Measurements from ENCODE around the gene OR6Y1.

Gene OR6Y1

GRCh38 chr1:158496374-158496773, 57.8 kb downstream of the OR6Y1 start:
- no peak overlapping the region for H3K27ac ChIP-seq (ENCODE audit: low read length)
- H3K36me3 ChIP-seq (ENCODE audit: control insufficient read depth, low read depth, low read length): no peaks in the 10 kb centered on the region
- no peaks in the 10 kb centered on the region for H3K9me3 ChIP-seq (ENCODE audit: control insufficient read depth, low read depth, low read length)
- H3K4me1 ChIP-seq (ENCODE audit: control insufficient read depth, low read depth, low read length): no peaks in the 10 kb centered on the region
- no peaks in the 10 kb centered on the region for H3K27me3 ChIP-seq (ENCODE audit: control insufficient read depth, insufficient read depth, low read length)
- H3K4me3 ChIP-seq (ENCODE audit: low read length): no peak overlapping the region
- no peak overlapping the region for H3K9ac ChIP-seq (ENCODE audit: low read length)

GRCh38 chr1:158494796-158495195, 59.4 kb downstream of the OR6Y1 start:
- no peak overlapping the region for H3K27ac ChIP-seq (ENCODE audit: low read length)
- H3K4me1 ChIP-seq (ENCODE audit: control insufficient read depth, low read depth, low read length): no peaks in the 10 kb centered on the region
- H3K27me3 ChIP-seq (ENCODE audit: control insufficient read depth, insufficient read depth, low read length): no peaks in the 10 kb centered on the region
- H3K4me3 ChIP-seq (ENCODE audit: low read length): no peak overlapping the region
- H3K9me3 ChIP-seq (ENCODE audit: control insufficient read depth, low read depth, low read length): no peaks in the 10 kb centered on the region
- no peaks in the 10 kb centered on the region for H3K36me3 ChIP-seq (ENCODE audit: control insufficient read depth, low read depth, low read length)
- H3K9ac ChIP-seq (ENCODE audit: low read length): no peak overlapping the region

All from iPS-18a (cell line).